HG02852 (cell line): Measurements from ENCODE around the gene RNF152.
"Not testable (repeated sequence)": the region's sequence is repeated elsewhere in the genome, so short reads cannot be mapped to it uniquely, and the experiment has no call there.

Source experiments
- ATAC-seq: cut with Tn5 transposase; IDR thresholded peaks from one replicate; pipeline ENCODE4 v1.9.1; 2021; ENCODE audit warnings: mild to moderate bottlenecking, moderate library complexity; ENCODE audit not compliant: unreplicated experiment

Gene RNF152

GRCh38 chr18:61822879-61823278 lies 69.9 kb downstream of the RNF152 start:
- ATAC-seq = no peak

- no peak for ATAC-seq
These were observed 71.1 kb downstream of the RNF152 start for GRCh38 chr18:61821748-61822147.

GRCh38 chr18:61820882-61821281 lies 71.9 kb downstream of the RNF152 start:
- no peak for ATAC-seq

GRCh38 chr18:61817086-61817485 lies 75.7 kb downstream of the RNF152 start:
- no peak for ATAC-seq

GRCh38 chr18:61815885-61816470 lies 76.8 kb downstream of the RNF152 start:
- no peak for ATAC-seq

GRCh38 chr18:61808286-61808685 lies 84.5 kb downstream of the RNF152 start:
- no peak for ATAC-seq

GRCh38 chr18:61803393-61803792 lies 89.4 kb downstream of the RNF152 start:
- no peak for ATAC-seq

GRCh38 chr18:61797696-61798590 lies 94.9 kb downstream of the RNF152 start:
- ATAC-seq = no peak

GRCh38 chr18:61791031-61791430 lies 101.8 kb downstream of the RNF152 start:
- ATAC-seq = no peak

GRCh38 chr18:61787011-61787670 lies 105.7 kb downstream of the RNF152 start:
- ATAC-seq = not testable (repeated sequence)

GRCh38 chr18:61785588-61785987 lies 107.2 kb downstream of the RNF152 start:
- no peak for ATAC-seq

GRCh38 chr18:61784834-61785233 lies 108.0 kb downstream of the RNF152 start:
- no peak for ATAC-seq

- no peak for ATAC-seq
These were observed 110.3 kb downstream of the RNF152 start for GRCh38 chr18:61782545-61782944.

- ATAC-seq = not testable (repeated sequence)
These were observed 116.6 kb downstream of the RNF152 start for GRCh38 chr18:61776201-61776600.

GRCh38 chr18:61774846-61775245 lies 118.0 kb downstream of the RNF152 start:
- ATAC-seq = no peak

GRCh38 chr18:61772293-61772848 lies 120.4 kb downstream of the RNF152 start:
- no peak for ATAC-seq

GRCh38 chr18:61771861-61772260 lies 120.9 kb downstream of the RNF152 start:
- ATAC-seq = no peak

GRCh38 chr18:61770279-61770678 lies 122.5 kb downstream of the RNF152 start:
- no peak for ATAC-seq

GRCh38 chr18:61766266-61766884 lies 126.4 kb downstream of the RNF152 start:
- no peak for ATAC-seq

GRCh38 chr18:61765097-61765496 lies 127.7 kb downstream of the RNF152 start:
- ATAC-seq = no peak

- ATAC-seq = peak; percentile 48
These were observed 128.4 kb downstream of the RNF152 start for GRCh38 chr18:61764381-61764780.
